GM06990 (cell line): ENCODE data around the gene CYB5R3.
A peak's percentile ranks its signal among the peaks of the same experiment; 100 is the strongest.

Source experiments
- DNase-seq: peaks from one replicate; pipeline ENCODE4 v3.0.0-alpha.2; 2011; ENCODE audit not compliant: insufficient read length; ENCODE audit errors: extremely low read depth
- H3K27me3 ChIP-seq: replicated peaks from 2 replicates; pipeline ENCODE4 v1.6.0; 2011; ENCODE audit warnings: low read length; ENCODE audit not compliant: control insufficient read depth, insufficient read depth
- H3K36me3 ChIP-seq: 2 replicates; pipeline ENCODE4 v1.5.1; 2011; ENCODE audit warnings: low read length; ENCODE audit not compliant: control insufficient read depth, insufficient read depth
- H3K4me3 ChIP-seq: replicated peaks from 2 replicates; pipeline ENCODE4 v1.5.1; 2011; ENCODE audit warnings: low read depth, mild to moderate bottlenecking, control low read depth, low read length
- CTCF ChIP-seq: IDR thresholded peaks from 2 replicates; pipeline ENCODE4 v1.5.1; 2011; ENCODE audit warnings: low read length, control low read depth, mild to moderate bottlenecking, inconsistent platforms; ENCODE audit not compliant: insufficient read depth, poor library complexity, severe bottlenecking

Gene CYB5R3

DNA sequence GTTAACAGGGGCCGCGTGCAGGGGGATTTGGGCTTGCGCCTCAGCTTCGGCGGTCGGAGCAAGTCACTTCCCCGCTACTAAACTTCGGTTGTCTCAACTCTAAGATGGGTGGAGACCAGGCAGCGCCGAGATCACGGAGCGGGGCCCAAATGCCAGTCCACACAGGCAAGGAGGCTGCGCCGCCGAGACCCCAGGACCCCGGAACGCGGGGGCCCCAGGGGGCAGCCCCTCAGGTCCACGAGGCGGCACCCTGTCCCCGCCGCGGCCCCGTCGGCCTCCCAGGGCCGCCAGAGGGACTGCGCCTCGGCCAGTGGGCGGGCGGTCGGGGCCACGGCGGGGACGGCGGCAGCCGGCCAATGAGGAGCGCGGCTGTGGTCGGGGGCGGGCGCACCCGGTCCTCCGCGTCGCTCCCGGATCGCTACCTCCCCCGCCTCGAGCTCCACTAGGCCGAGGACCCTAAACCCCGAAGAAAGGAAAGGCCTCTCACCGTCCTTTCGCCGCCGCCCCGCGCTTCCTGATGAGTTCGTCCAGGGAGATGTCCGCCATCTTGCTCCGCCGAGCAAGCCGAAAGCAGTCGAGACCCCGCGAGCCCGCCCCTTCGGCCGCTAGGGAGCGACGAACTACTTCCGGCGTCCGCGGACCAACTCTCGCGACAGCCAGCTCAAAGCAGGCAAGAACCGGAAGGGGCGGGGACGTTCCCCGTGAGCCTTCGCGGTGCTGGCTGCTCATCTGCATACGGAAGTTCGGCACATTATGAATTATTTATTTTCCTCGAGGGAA lies 34.7 kb downstream of the CYB5R3 start, which contains the start of gene POLDIP3:
Gene POLDIP3 (minus strand): TSS at position 572 of the 780 bp plus-strand sequence. CDS start 26 bp downstream, at position 546.
- Histone ChIP-seq H3K4me3 (peak within 1 kb of the TSS; percentile 83), H3K36me3 (peaks cover 8% of the 10 kb centered on the region), H3K27me3 (no peaks in the 10 kb centered on the region)
- TF ChIP-seq CTCF: peak; percentile 28
- peak; percentile 98 for DNase-seq

DNA sequence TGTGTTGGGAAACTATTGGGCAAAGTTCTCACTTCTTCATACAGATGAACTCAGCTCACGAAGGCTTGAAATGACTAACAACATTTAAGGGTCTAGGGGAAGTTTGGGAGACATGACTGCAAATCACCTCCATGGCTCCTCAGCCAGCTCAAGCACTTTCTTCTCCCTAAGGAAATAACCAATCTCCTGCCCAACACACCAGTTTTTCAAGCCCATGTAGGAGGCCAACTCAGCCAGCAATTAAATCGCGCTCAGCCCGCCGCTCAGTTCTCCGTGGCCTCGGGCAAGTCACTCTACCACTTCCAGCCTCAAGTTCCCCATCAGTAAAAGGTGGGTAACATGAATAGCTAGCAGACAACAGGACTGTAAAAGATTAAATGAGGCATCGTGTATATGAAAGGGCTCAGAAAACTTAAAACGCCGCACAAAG lies 35.3 kb downstream of the CYB5R3 start:
- no peak for DNase-seq
- H3K36me3 ChIP-seq: peaks cover 5% of the 10 kb centered on the region
- peak overlapping the region; percentile 83 for H3K4me3 ChIP-seq
- TF ChIP-seq CTCF: no peak
- no peaks in the 10 kb centered on the region for H3K27me3 ChIP-seq

DNA sequence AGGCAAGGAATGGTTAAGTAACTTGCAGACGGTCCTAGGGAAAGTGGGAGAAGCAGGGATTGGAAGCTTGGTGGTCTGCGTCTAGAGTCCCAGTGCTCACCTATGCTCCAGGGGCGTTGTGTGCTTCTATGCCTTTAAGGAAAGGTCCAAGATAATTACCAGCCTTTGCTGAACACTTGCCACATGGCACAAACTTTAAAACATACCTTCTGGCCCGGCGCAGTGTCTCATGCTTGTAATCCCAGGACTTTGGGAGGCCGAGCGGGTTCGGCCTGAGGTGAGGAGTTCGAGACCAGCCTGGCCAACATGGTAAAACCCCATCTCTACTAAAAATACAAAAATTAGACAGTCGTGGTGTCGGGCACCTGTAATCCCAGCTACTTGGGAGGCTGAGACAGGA lies 36.9 kb downstream of the CYB5R3 start:
- H3K4me3 ChIP-seq: no peak overlapping the region

DNA sequence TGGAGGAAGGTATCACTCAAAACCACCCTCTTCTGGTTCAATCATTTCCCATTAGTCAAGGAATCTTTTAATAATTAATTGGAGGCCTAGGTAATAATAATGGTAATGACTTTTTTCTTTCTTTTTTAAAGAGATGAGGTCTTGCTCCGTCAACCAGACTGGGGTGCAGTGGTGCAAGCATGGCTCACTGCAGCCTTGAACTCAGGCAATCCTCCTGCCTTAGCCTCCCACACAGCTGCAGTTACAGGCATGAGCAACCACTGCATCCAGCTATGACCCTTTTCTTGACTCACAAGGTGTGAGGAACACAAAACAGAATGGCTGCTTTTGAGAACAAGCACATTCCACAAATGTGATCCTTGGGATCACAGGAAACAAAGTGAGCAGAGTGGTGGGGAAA lies 38.1 kb downstream of the CYB5R3 start:
- DNase-seq: no peak

More for the DNA sequence above, 36.9 kb downstream of the CYB5R3 start:
- no peak for TF ChIP-seq CTCF
- peaks cover 9% of the 10 kb centered on the region for H3K36me3 ChIP-seq
- H3K27me3 ChIP-seq: no peaks in the 10 kb centered on the region
- no peak for DNase-seq

GRCh38 chr22:42610186-42610585 lies 39.0 kb downstream of the CYB5R3 start:
- Histone ChIP-seq H3K36me3 (peaks cover 12% of the 10 kb centered on the region), H3K4me3 (no peak overlapping the region), H3K27me3 (no peaks in the 10 kb centered on the region)
- TF ChIP-seq CTCF: no peak
- no peak for DNase-seq

More for the DNA sequence above, 38.1 kb downstream of the CYB5R3 start:
- H3K27me3 ChIP-seq: no peaks in the 10 kb centered on the region
- TF ChIP-seq CTCF: no peak
- no peak overlapping the region for H3K4me3 ChIP-seq
- peaks cover 12% of the 10 kb centered on the region for H3K36me3 ChIP-seq
